Keratinocyte (primary cell): ENCODE data around the gene ESRRB. TPM values are rescaled to one million over a fixed set of nuclear protein-coding genes. Genes with fewer than 3 reads are reported as not detected.

Source experiments
- DNase-seq: peaks from one replicate; pipeline ENCODE4 v3.0.0-alpha.2; 2011; ENCODE audit warnings: low read depth, missing footprints, low spot score
- FAIRE-seq: peaks from 2 replicates; lab custom pipeline; 2011; peaks lifted over from hg19 to GRCh38; lab: Jason Lieb, UNC
- H2AFZ ChIP-seq: 2 replicates; pipeline ENCODE4 v1.6.0; 2012; ENCODE audit warnings: low read length, control low read depth, inconsistent platforms; ENCODE audit not compliant: control insufficient read depth
- H3K27ac ChIP-seq: 2 replicates; pipeline ENCODE4 v1.5.1; 2011; ENCODE audit warnings: low read length; ENCODE audit not compliant: control insufficient read depth, insufficient read depth
- H3K27me3 ChIP-seq: 3 replicates; pipeline ENCODE4 v1.6.0; 2011; ENCODE audit warnings: low read length; ENCODE audit not compliant: control insufficient read depth, insufficient read depth; ENCODE audit errors: extremely low read depth
- H3K36me3 ChIP-seq, 2 experiments: 2 replicates in 1 of 2; 3 replicates in 1 of 2; pipeline ENCODE4 v1.5.1; 2011; ENCODE audit warnings: low read length in 2 of 2, mild to moderate bottlenecking in 1 of 2; ENCODE audit not compliant: control insufficient read depth in 2 of 2, insufficient read depth in 2 of 2; ENCODE audit errors: extremely low read depth in 1 of 2
- H3K4me1 ChIP-seq: 3 replicates; pipeline ENCODE4 v1.5.1; 2011; ENCODE audit warnings: low read length; ENCODE audit not compliant: control insufficient read depth, insufficient read depth; ENCODE audit errors: extremely low read depth
- H3K4me2 ChIP-seq: 3 replicates; pipeline ENCODE4 v1.6.0; 2011; ENCODE audit warnings: low read depth, low read length; ENCODE audit not compliant: control insufficient read depth, insufficient read depth; ENCODE audit errors: extremely low read depth
- H3K4me3 ChIP-seq, 3 experiments: fragments of 200-600 bp in 1 of 3; sonication (generic) in 1 of 3; 2 replicates in 2 of 3; 3 replicates in 1 of 3; pipeline ENCODE4 v1.5.1; 2011 to 2016; ENCODE audit warnings: low read length in 3 of 3, mild to moderate bottlenecking in 3 of 3, control low read depth in 2 of 3, inconsistent platforms in 1 of 3, low read depth in 1 of 3, mixed read lengths in 1 of 3, mixed run types in 1 of 3, moderate library complexity in 1 of 3; ENCODE audit not compliant: control insufficient read depth in 2 of 3, insufficient read depth in 2 of 3; ENCODE audit errors: extremely low read depth in 1 of 3
- H3K79me2 ChIP-seq: 2 replicates; pipeline ENCODE4 v1.6.0; 2012; ENCODE audit warnings: low read length; ENCODE audit not compliant: control insufficient read depth, insufficient read depth
- H3K9ac ChIP-seq: 3 replicates; pipeline ENCODE4 v1.6.0; 2011; ENCODE audit warnings: low read length; ENCODE audit not compliant: control insufficient read depth, insufficient read depth; ENCODE audit errors: extremely low read depth
- H3K9me1 ChIP-seq: 3 replicates; pipeline ENCODE4 v1.6.0; 2011; ENCODE audit warnings: low read length; ENCODE audit not compliant: control insufficient read depth, insufficient read depth; ENCODE audit errors: extremely low read depth
- H3K9me3 ChIP-seq: 2 replicates; pipeline ENCODE4 v1.5.1; 2012; ENCODE audit warnings: low read depth, low read length; ENCODE audit not compliant: control insufficient read depth
- H4K20me1 ChIP-seq: 3 replicates; pipeline ENCODE4 v1.6.0; 2011; ENCODE audit warnings: low read length; ENCODE audit not compliant: control insufficient read depth, insufficient read depth; ENCODE audit errors: extremely low read depth
- CTCF ChIP-seq, 3 experiments: IDR thresholded peaks in 1 of 3; conservative IDR thresholded peaks in 1 of 3; optimal IDR thresholded peaks in 1 of 3; 2 replicates in 2 of 3; 3 replicates in 1 of 3; pipeline versions ENCODE3 to v1.5.1; 2011; ENCODE audit warnings: low read length in 3 of 3, mild to moderate bottlenecking in 3 of 3, moderate library complexity in 2 of 3, control low read depth in 1 of 3, inconsistent platforms in 1 of 3; ENCODE audit not compliant: insufficient read depth in 2 of 3; ENCODE audit errors: extremely low read depth in 1 of 3
- EZH2 ChIP-seq: IDR thresholded peaks from one replicate; pipeline ENCODE4 v1.6.1; 2012; ENCODE audit warnings: inconsistent platforms, mild to moderate bottlenecking, low read length, moderate library complexity
- dilution Hi-C: fragments of 300-500 bp; cut with MboI; formaldehyde crosslinking; loops from one replicate; pipeline ENCODE4 v1.7.0; 2020; ENCODE audit warnings: low sequenced_read_pairs; ENCODE audit not compliant: extremely low pct_ligation_motif_present
- polyA plus RNA-seq, 5 experiments: library from polyadenylated mRNA; depleted of rRNA in 3 of 5; stranded (reverse) in 3 of 5; stranded (forward) in 1 of 5; unstranded in 1 of 5; fragments of >200 nt; gene quantifications; 1 replicate in 1 of 5; 2 replicates in 3 of 5; 3 replicates in 1 of 5; pipeline versions ENCODE4 v1.2.1 to v1.2.3, GENCODE V29; 2011 to 2012; ENCODE audit warnings: missing spikeins in 2 of 5, low read depth in 1 of 5, low replicate concordance in 1 of 5

Gene ESRRB
- polyA plus RNA-seq, 1 donor (not counting 4 experiments of a cell fraction or from before 2014, with no cell fraction given), result 0.01 TPM

GRCh38 chr14:76498976-76499375 is 123.0 kb downstream of the ESRRB start:
- Histone ChIP-seq H3K9me3 (no peaks in the 10 kb centered on the region), H3K9ac (no peak overlapping the region), H3K27me3 (peaks cover 8% of the 10 kb centered on the region), H4K20me1 (no peaks in the 10 kb centered on the region), H3K4me2 (no peak overlapping the region), H3K79me2 (no peaks in the 10 kb centered on the region), H2AFZ (no peak overlapping the region), H3K36me3 (no peaks in the 10 kb centered on the region), H3K4me3 (no peak overlapping the region), H3K4me1 (no peaks in the 10 kb centered on the region), H3K9me1 (no peaks in the 10 kb centered on the region), H3K27ac (no peak overlapping the region)
- FAIRE-seq (no peak), DNase-seq (no peak)
- dilution Hi-C loops, result no loop called here
- TF ChIP-seq EZH2 (no peak), CTCF (optimal IDR thresholded peaks at IDR 0.05 in 1 of 3, IDR thresholded peaks at IDR 0.05 in 1 of 3, conservative IDR thresholded peaks at IDR 0.05 in 1 of 3; ENCODE audit: extremely low read depth in 1 of 3, insufficient read depth in 2 of 3, low read length in 3 of 3) (no peak)

GRCh38 chr14:76499399-76499798 is 123.5 kb downstream of the ESRRB start:
- dilution Hi-C loops, result no loop called here

More at GRCh38 chr14:76499399-76499798, 123.5 kb downstream of the ESRRB start:
- H3K4me2 ChIP-seq, result no peak overlapping the region
- no peaks in the 10 kb centered on the region for H3K9me1 ChIP-seq
- TF ChIP-seq CTCF (optimal IDR thresholded peaks at IDR 0.05 in 1 of 3, IDR thresholded peaks at IDR 0.05 in 1 of 3, conservative IDR thresholded peaks at IDR 0.05 in 1 of 3; ENCODE audit: extremely low read depth in 1 of 3, insufficient read depth in 2 of 3, low read length in 3 of 3), result no peak
- TF ChIP-seq EZH2, result no peak
- H3K79me2 ChIP-seq, result no peaks in the 10 kb centered on the region
- H3K4me3 ChIP-seq, result no peak overlapping the region
- H4K20me1 ChIP-seq, result no peaks in the 10 kb centered on the region
- no peak overlapping the region for H3K27ac ChIP-seq
- FAIRE-seq, result no peak
- no peaks in the 10 kb centered on the region for H3K9me3 ChIP-seq
- H2AFZ ChIP-seq, result no peak overlapping the region
- peaks cover 8% of the 10 kb centered on the region for H3K27me3 ChIP-seq
- no peak for DNase-seq
- no peaks in the 10 kb centered on the region for H3K4me1 ChIP-seq
- H3K36me3 ChIP-seq, result no peaks in the 10 kb centered on the region
- no peak overlapping the region for H3K9ac ChIP-seq
